ENCODE results near the gene SPSB4.

DNA sequence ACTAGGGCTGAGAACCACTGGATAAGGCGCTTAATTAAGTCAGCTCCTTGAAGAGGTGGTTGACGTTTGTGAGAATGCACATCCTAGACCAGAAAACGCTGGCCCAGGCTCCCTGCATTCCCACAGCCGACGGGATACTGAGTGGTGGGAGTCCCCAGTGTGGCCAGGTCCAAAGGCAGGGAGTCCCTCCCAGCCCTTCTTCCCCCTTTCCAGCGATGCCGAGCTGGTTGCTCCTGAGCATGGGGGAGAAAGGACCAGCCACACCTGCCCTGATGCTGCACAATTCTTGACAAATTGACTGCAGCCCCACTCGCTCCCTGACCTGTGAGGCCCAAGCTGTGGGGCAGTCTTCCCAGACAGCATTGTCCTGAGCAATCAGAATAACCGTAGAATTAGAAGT, 101.0 kb downstream of the SPSB4 start:
- TF ChIP-seq CTCF (IDR thresholded peaks at IDR 0.05) (no peak), EP300 (IDR thresholded peaks at IDR 0.05; ENCODE audit: low read depth) (no peak), POLR2A (IDR thresholded peaks at IDR 0.05) (no peak), POLR2AphosphoS5 (IDR thresholded peaks at IDR 0.05) (no peak)

Data from transverse colon (tissue), 4 donors.